Measurements from ENCODE around the gene PHTF2.

GRCh38 chr7:77879272-77879671, 80.7 kb downstream of the PHTF2 start:
- TF ChIP-seq CREB5 (CRISPR knock-in tag; IDR thresholded peaks at IDR 0.05; ENCODE audit: low read depth) (no peak), CSDC2 (CRISPR knock-in tag; IDR thresholded peaks at IDR 0.05) (no peak), ZFP30 (CRISPR knock-in tag; IDR thresholded peaks at IDR 0.05) (no peak), PPARA (CRISPR knock-in tag; IDR thresholded peaks at IDR 0.05; ENCODE audit: borderline replicate concordance) (no peak), ZFP3 (CRISPR knock-in tag; IDR thresholded peaks at IDR 0.05) (no peak), BACH2 (CRISPR knock-in tag; IDR thresholded peaks at IDR 0.05; ENCODE audit: borderline replicate concordance) (no peak), RARB (CRISPR knock-in tag; IDR thresholded peaks at IDR 0.05) (no peak), ZNF565 (CRISPR knock-in tag; conservative IDR thresholded peaks at IDR 0.05; ENCODE audit: low read depth) (no peak), PATZ1 (CRISPR knock-in tag; IDR thresholded peaks at IDR 0.05; ENCODE audit: borderline replicate concordance) (no peak), GLIS3 (CRISPR knock-in tag; IDR thresholded peaks at IDR 0.05) (no peak), TSHZ2 (CRISPR knock-in tag; IDR thresholded peaks at IDR 0.05) (no peak), ISL1 (CRISPR knock-in tag; IDR thresholded peaks at IDR 0.05) (no peak)

Data from SK-N-SH treated with all-trans-retinoic acid at 6 μM for 48 hours (cell line).